GM12878 (cell line): ENCODE data around the gene TC2N. TPM values are rescaled to one million over a fixed set of nuclear protein-coding genes. Genes with fewer than 3 reads are reported as not detected.

ENCODE experiments used
- ATAC-seq: fragments of 200-7000 bp; cut with Tn5 transposase; 3 replicates; pipeline ENCODE4 v1.9.1; 2020; ENCODE audit warnings: mild to moderate bottlenecking, moderate library complexity
- BruUV-seq: library from RNA; stranded (reverse); fragments of 400-500 nt; replicated peaks from 2 replicates; lab custom pipeline; 2021; lab: Mats Ljungman, UMichigan
- CTCF ChIA-PET: fragments of 300-600 bp; sonication (Branson Sonifier 250); formaldehyde crosslinking; extraction: SDS; loops from one replicate; lab custom pipeline; 2021; ENCODE audit warnings: inconsistent platforms; lab: Yijun Ruan, JAX
- POLR2A ChIA-PET: fragments of 350-600 bp; formaldehyde crosslinking; extraction: SDS; loops from one replicate; lab custom pipeline; 2021; ENCODE audit warnings: inconsistent platforms; lab: Charles Lee
- RAD21 ChIA-PET: fragments of 300-600 bp; sonication (Branson Sonifier 250); formaldehyde crosslinking; loops from one replicate; lab custom pipeline; 2023; ENCODE audit warnings: antibody characterized with exemption; ENCODE audit not compliant: unreplicated experiment; lab: Charles Lee
- SMC1A ChIA-PET: fragments of 300-600 bp; sonication (Branson Sonifier 250); formaldehyde crosslinking; loops from one replicate; lab custom pipeline; 2023; ENCODE audit not compliant: unreplicated experiment, uncharacterized antibody; lab: Charles Lee
- DNase-seq: peaks from one replicate; pipeline ENCODE4 v3.0.0-alpha.2; 2011; ENCODE audit warnings: low read depth, low spot score
- FAIRE-seq: peaks from 3 replicates; lab custom pipeline; 2011; peaks lifted over from hg19 to GRCh38; lab: Jason Lieb, UNC
- H2AFZ ChIP-seq: 2 replicates; pipeline ENCODE4 v1.6.0; 2011; ENCODE audit warnings: low read depth, low read length, control low read depth; ENCODE audit not compliant: control insufficient read depth
- H3K27ac ChIP-seq: 2 replicates; pipeline ENCODE4 v1.5.1; 2011; ENCODE audit warnings: control low read depth; ENCODE audit not compliant: control insufficient read depth, insufficient read depth
- H3K27me3 ChIP-seq, 2 experiments: replicated peaks in 1 of 2; 2 replicates each; pipeline versions ENCODE4 v1.6.0 to v1.6.1; 2011; ENCODE audit warnings: low read length in 1 of 2; ENCODE audit not compliant: control insufficient read depth in 2 of 2, insufficient read depth in 2 of 2
- H3K36me3 ChIP-seq, 2 experiments: 2 replicates each; pipeline ENCODE4 v1.5.1; 2011; ENCODE audit warnings: low read length in 1 of 2; ENCODE audit not compliant: control insufficient read depth in 2 of 2, insufficient read depth in 2 of 2
- H3K4me1 ChIP-seq: 2 replicates; pipeline ENCODE4 v1.6.1; 2011; ENCODE audit warnings: mild to moderate bottlenecking, low read length, moderate library complexity, mixed read lengths; ENCODE audit not compliant: control insufficient read depth, insufficient read depth
- H3K4me2 ChIP-seq: 2 replicates; pipeline ENCODE4 v1.6.0; 2011; ENCODE audit warnings: control low read depth; ENCODE audit not compliant: control insufficient read depth, insufficient read depth
- H3K4me3 ChIP-seq: fragments of 200-600 bp; sonication (generic); 2 replicates; pipeline ENCODE4 v1.5.1; 2016
- H3K79me2 ChIP-seq: 2 replicates; pipeline ENCODE4 v1.6.0; 2011; ENCODE audit warnings: low read length; ENCODE audit not compliant: control insufficient read depth, insufficient read depth
- H3K9ac ChIP-seq: 2 replicates; pipeline ENCODE4 v1.8.0; 2011; ENCODE audit warnings: low read length, control low read depth, mixed read lengths; ENCODE audit not compliant: control insufficient read depth, insufficient read depth
- H3K9me3 ChIP-seq: replicated peaks from 3 replicates; pipeline ENCODE4 v1.5.1; 2011; ENCODE audit warnings: mild to moderate bottlenecking, low read length; ENCODE audit not compliant: control insufficient read depth, insufficient read depth
- H4K20me1 ChIP-seq: 2 replicates; pipeline ENCODE4 v1.6.0; 2011; ENCODE audit not compliant: control insufficient read depth, insufficient read depth
- CREM ChIP-seq: IDR thresholded peaks from 2 replicates; pipeline ENCODE4 v1.6.1; 2014; ENCODE audit warnings: antibody characterized with exemption, low read depth
- EGR1 ChIP-seq, 2 experiments: IDR thresholded peaks; 1 replicate in 1 of 2; 2 replicates in 1 of 2; pipeline ENCODE4 v1.6.1; 2011 to 2012; ENCODE audit warnings: low read depth in 2 of 2, low read length in 2 of 2, borderline replicate concordance in 1 of 2, mild to moderate bottlenecking in 1 of 2, moderate library complexity in 1 of 2
- IKZF1 ChIP-seq: fragments of 450-650 bp; conservative IDR thresholded peaks from 2 replicates; pipeline ENCODE4 v1.6.1; 2017; ENCODE audit warnings: antibody characterized with exemption, mild to moderate bottlenecking
- IKZF2 ChIP-seq, 2 experiments: fragments of 450-650 bp; IDR thresholded peaks; 2 replicates each; pipeline ENCODE4 v1.6.1; 2017; ENCODE audit warnings: mild to moderate bottlenecking in 2 of 2, moderate library complexity in 2 of 2
- MEF2B ChIP-seq: fragments of 450-650 bp; IDR thresholded peaks from 2 replicates; pipeline ENCODE4 v1.6.1; 2018; ENCODE audit warnings: mild to moderate bottlenecking, moderate library complexity; ENCODE audit not compliant: partially characterized antibody, poor library complexity, severe bottlenecking
- NFYA ChIP-seq: IDR thresholded peaks from 2 replicates; pipeline ENCODE4 v1.6.1; 2011; ENCODE audit warnings: low read depth, mild to moderate bottlenecking, low read length, improper control_type of control experiment, borderline replicate concordance
- NRF1 ChIP-seq: conservative IDR thresholded peaks from 2 replicates; pipeline ENCODE4 v1.6.1; 2011; ENCODE audit warnings: mild to moderate bottlenecking, low read depth, low read length, improper control_type of control experiment
- PAX5 ChIP-seq: IDR thresholded peaks from 2 replicates; pipeline ENCODE4 v1.6.1; 2011; ENCODE audit warnings: low read depth, low read length, borderline replicate concordance
- POLR2A ChIP-seq: IDR thresholded peaks from 2 replicates; pipeline ENCODE4 v1.6.1; 2011; ENCODE audit warnings: low read depth, mild to moderate bottlenecking, low read length
- RB1 ChIP-seq: fragments of 450-650 bp; formaldehyde crosslinking; IDR thresholded peaks from 2 replicates; pipeline ENCODE4 v1.6.1; 2017; ENCODE audit warnings: mild to moderate bottlenecking, borderline replicate concordance
- SREBF1 ChIP-seq: IDR thresholded peaks from 2 replicates; pipeline ENCODE4 v1.6.1; 2012; ENCODE audit warnings: mild to moderate bottlenecking, low read length
- TAF1 ChIP-seq: IDR thresholded peaks from 2 replicates; pipeline ENCODE4 v1.6.1; 2011; ENCODE audit warnings: mild to moderate bottlenecking, low read depth, low read length, borderline replicate concordance
- ZNF592 ChIP-seq: fragments of 450-650 bp; IDR thresholded peaks from 2 replicates; pipeline ENCODE4 v1.6.1; 2017; ENCODE audit warnings: mild to moderate bottlenecking, moderate library complexity
- ZSCAN29 ChIP-seq: fragments of 450-650 bp; IDR thresholded peaks from 2 replicates; pipeline ENCODE4 v1.6.1; 2017; ENCODE audit warnings: mild to moderate bottlenecking, moderate library complexity
- WGBS: methylation state at CpG from one replicate; pipeline ENCODE4 v1.1.6; 2016; ENCODE audit warnings: low lambda C conversion rate; ENCODE audit not compliant: insufficient replicate concordance, insufficient coverage; ENCODE audit errors: missing lambda C conversion rate; 5-methylcytosine and 5-hydroxymethylcytosine counted together
- in situ Hi-C: fragments of 300-500 bp; cut with MboI; formaldehyde crosslinking; loops from 9 replicates; pipeline ENCODE4 v1.14.3; 2018; ENCODE audit warnings: mixed read lengths
- intact Hi-C: fragments of 100-400 bp; cut with micrococcal nuclease; formaldehyde crosslinking; loops from one replicate; pipeline ENCODE4 v1.14.2; 2022; ENCODE audit not compliant: unreplicated experiment
- polyA plus RNA-seq, 11 experiments: library from polyadenylated mRNA; depleted of rRNA in 4 of 11; unstranded in 6 of 11; stranded (reverse) in 5 of 11; fragments of >200 nt; fragmentation: Nextera tagmentation in 4 of 11; fragmentation: Illumina TruSeq in 1 of 11; extraction: Ambion mirVana in 4 of 11; extraction: Trizol in 1 of 11; gene quantifications; 1 replicate in 1 of 11; 2 replicates in 10 of 11; pipeline versions ENCODE4 v1.2.1 to v1.2.3, GENCODE V29; 2011 to 2016; ENCODE audit warnings: inconsistent platforms in 2 of 11, missing spikeins in 2 of 11, low read depth in 1 of 11
- total RNA-seq, 4 experiments: library from RNA; depleted of rRNA in 3 of 4; stranded (reverse); fragments of >200 nt in 3 of 4; fragmentation: Illumina TruSeq in 1 of 4; extraction: Trizol in 1 of 4; gene quantifications; 2 replicates each; pipeline versions ENCODE4 v1.2.1 to v1.2.3, GENCODE V29; 2013 to 2021

The TC2N gene
- total and polyA plus RNA-seq, 10 of the 15 experiments (the other 5 are each of a cell fraction or from before 2014, with no cell fraction given) = 0.15 to 1.6 (median 0.35) TPM

GRCh38 chr14:91786188-91786587 is 81.1 kb downstream of the TC2N start (continued):
- TF ChIP-seq NRF1 = no peak
- TF ChIP-seq, all 136 proteins: peak for 0

GRCh38 chr14:91780452-91780851 is 86.9 kb downstream of the TC2N start:
- no peak overlapping the region for H3K27ac ChIP-seq
- in situ Hi-C loops = no loop called here
- CTCF ChIA-PET = no interaction called here
- DNase-seq = no peak
- no peak for FAIRE-seq
- H3K27me3 ChIP-seq = no peaks in the 10 kb centered on the region
- H3K4me2 ChIP-seq = no peak overlapping the region
- SMC1A ChIA-PET = interaction anchor here (0.8 to 1.2 kb wide), 3 partner anchors 15 to 82 kb away, joined by 3 read pairs; no protein-coding TSS in a partner anchor
- no peak for ATAC-seq
- no peaks in the 10 kb centered on the region for H3K9me3 ChIP-seq
- POLR2A ChIA-PET = no interaction called here
- intact Hi-C loops = no loop called here
- H3K4me1 ChIP-seq = no peaks in the 10 kb centered on the region
- no TSS peak for BruUV-seq
- H4K20me1 ChIP-seq = no peaks in the 10 kb centered on the region
- 46% methylated on average over 3 of the region's 3 CpGs for WGBS
- no peak overlapping the region for H3K4me3 ChIP-seq
- H3K36me3 ChIP-seq = no peaks in the 10 kb centered on the region
- no peak overlapping the region for H3K9ac ChIP-seq
- TF ChIP-seq RB1 (no peak), POLR2A (no peak), MEF2B (no peak), CREM (no peak), PAX5 (no peak)
- TF ChIP-seq, all 136 proteins: peak for 0
- Histone ChIP-seq H2AFZ (no peak overlapping the region), H3K79me2 (no peaks in the 10 kb centered on the region)
- RAD21 ChIA-PET = interaction anchor here (1.1 kb wide), 1 partner anchor 27 kb away, joined by 3 read pairs; no protein-coding TSS in a partner anchor

GRCh38 chr14:91778217-91778616 is 89.1 kb downstream of the TC2N start:
- ChIA-PET SMC1A (no interaction called here), CTCF (no interaction called here), RAD21 (no interaction called here), POLR2A (no interaction called here)
- Histone ChIP-seq H3K9ac (no peak overlapping the region), H3K9me3 (no peaks in the 10 kb centered on the region), H4K20me1 (no peaks in the 10 kb centered on the region), H3K27ac (no peak overlapping the region), H3K36me3 (no peaks in the 10 kb centered on the region), H2AFZ (no peak overlapping the region), H3K4me1 (peaks cover 6% of the 10 kb centered on the region; the same call in 1 of the 2 replicates), H3K4me3 (no peak overlapping the region), H3K79me2 (no peaks in the 10 kb centered on the region), H3K27me3 (no peaks in the 10 kb centered on the region; a peak in 1 of 4 replicates), H3K4me2 (no peak overlapping the region)
- in situ Hi-C loops (no loop called here), intact Hi-C loops (no loop called here)
- no peak for DNase-seq
- no TSS peak for BruUV-seq
- FAIRE-seq = no peak
- ATAC-seq = no peak
- 96% methylated on average over 2 of the region's 2 CpGs for WGBS
- TF ChIP-seq ZSCAN29 = no peak
- no peak for TF ChIP-seq IKZF2 (IDR thresholded peaks at IDR 0.05)
- no peak for TF ChIP-seq ZNF592
- no peak for TF ChIP-seq NFYA
- no peak for TF ChIP-seq IKZF1
- TF ChIP-seq SREBF1 = no peak
- no peak for TF ChIP-seq TAF1
- no peak for TF ChIP-seq EGR1 (IDR thresholded peaks at IDR 0.05; ENCODE audit: borderline replicate concordance in 1 of 2, low read depth in 2 of 2, low read length in 2 of 2)
